Measurements from ENCODE around the gene CD109. TPM values are rescaled to one million over a fixed set of nuclear protein-coding genes. Genes with fewer than 3 reads are reported as not detected.

CD109 gene
- total and polyA plus RNA-seq, 2 of the 4 experiments (the other 2 are of a cell fraction), result 3.6 to 5.0 TPM

DNA sequence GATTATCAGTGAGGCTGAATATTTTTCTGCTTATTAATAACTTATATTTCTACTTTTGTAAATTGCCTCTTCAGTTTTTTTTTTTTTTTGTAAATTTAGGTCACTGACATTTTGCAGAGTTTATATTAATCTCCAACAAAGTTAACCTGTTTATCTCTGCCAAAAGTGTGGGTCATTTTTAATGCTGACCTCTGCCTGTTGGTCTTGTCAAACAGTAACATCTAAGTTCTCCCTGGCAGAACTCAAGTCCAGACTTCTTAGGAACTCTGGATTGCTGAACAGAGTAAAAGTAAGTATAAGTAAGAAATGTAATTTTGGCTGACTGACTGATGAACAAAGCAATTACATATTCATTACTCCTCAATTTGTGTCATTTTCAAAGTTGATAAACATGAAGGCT, 83.9 kb downstream of the CD109 start:
- no peak overlapping the region for H2BK120ac ChIP-seq (ENCODE audit: low read depth, low read length)
- no peaks in the 10 kb centered on the region for H3K9me3 ChIP-seq (ENCODE audit: control insufficient read depth, insufficient read depth, low read length)
- no peak overlapping the region for H3K9ac ChIP-seq (ENCODE audit: low read depth, low read length)
- H3K27ac ChIP-seq (ENCODE audit: insufficient read depth, low read length), result no peak overlapping the region
- ATAC-seq (ENCODE audit: low read depth), result no peak
- H3K79me1 ChIP-seq (ENCODE audit: low read depth in 1 of 2, low read length in 2 of 2), result peaks cover 0 to 3% of the 10 kb centered on the region in 2 experiments; a peak in 1 of 4 replicates
- no peak overlapping the region for H3K14ac ChIP-seq (replicated peaks; ENCODE audit: low read depth, low read length)
- no peaks in the 10 kb centered on the region for H4K20me1 ChIP-seq (ENCODE audit: insufficient read depth, low read length)
- no peak overlapping the region for H3K4me3 ChIP-seq (ENCODE audit: insufficient read depth, low read depth, low read length)
- BruUV-seq (replicated peaks), result no TSS peak
- H2BK15ac ChIP-seq (ENCODE audit: low read depth, low read length), result no peak overlapping the region
- H2AK9ac ChIP-seq (replicated peaks; ENCODE audit: low read depth, low read length, poor library complexity), result no peak overlapping the region
- peaks cover 3% of the 10 kb centered on the region; the same call in 1 of the 2 replicates for H3K9me1 ChIP-seq (ENCODE audit: insufficient read depth, low read length)
- H2BK5ac ChIP-seq (ENCODE audit: low read depth, low read length, poor library complexity, severe bottlenecking), result no peak overlapping the region
- H3K23ac ChIP-seq (ENCODE audit: low read depth, low read length), result no peak overlapping the region
- no peak overlapping the region for H3K4me2 ChIP-seq (ENCODE audit: low read depth, low read length)
- CTCF ChIA-PET, result no interaction called here
- intact Hi-C loops (cut with micrococcal nuclease) (loop anchor here (2.0 kb wide), 1 partner anchor 15 kb away; no protein-coding TSS in a partner anchor), in situ Hi-C loops (cut with MboI; ENCODE audit: low sequenced_read_pairs) (no loop called here), dilution Hi-C loops (cut with HindIII; ENCODE audit: low sequenced_read_pairs, unreplicated experiment) (no loop called here)
- H4K5ac ChIP-seq (ENCODE audit: low read depth, low read length), result no peak overlapping the region
- TF ChIP-seq, protein P1, sequence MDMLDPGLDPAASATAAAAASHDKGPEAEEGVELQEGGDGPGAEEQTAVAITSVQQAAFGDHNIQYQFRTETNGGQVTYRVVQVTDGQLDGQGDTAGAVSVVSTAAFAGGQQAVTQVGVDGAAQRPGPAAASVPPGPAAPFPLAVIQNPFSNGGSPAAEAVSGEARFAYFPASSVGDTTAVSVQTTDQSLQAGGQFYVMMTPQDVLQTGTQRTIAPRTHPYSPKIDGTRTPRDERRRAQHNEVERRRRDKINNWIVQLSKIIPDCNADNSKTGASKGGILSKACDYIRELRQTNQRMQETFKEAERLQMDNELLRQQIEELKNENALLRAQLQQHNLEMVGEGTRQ (IDR thresholded peaks at IDR 0.05; ENCODE audit: low read depth, low read length), result no peak
- TF ChIP-seq CHD1 (IDR thresholded peaks at IDR 0.05; ENCODE audit: low read depth, low read length) (no peak), BHLHE40 (IDR thresholded peaks at IDR 0.05; ENCODE audit: low read depth, low read length) (no peak), MXI1 (IDR thresholded peaks at IDR 0.05; ENCODE audit: borderline replicate concordance, low read depth, low read length) (no peak), RFX5 (IDR thresholded peaks at IDR 0.05; ENCODE audit: low read depth, low read length) (no peak), SMC3 (IDR thresholded peaks at IDR 0.05; ENCODE audit: low read depth, low read length) (no peak), MAZ (IDR thresholded peaks at IDR 0.05; ENCODE audit: borderline replicate concordance, low read depth, low read length) (no peak)
- TF ChIP-seq, protein P2, sequence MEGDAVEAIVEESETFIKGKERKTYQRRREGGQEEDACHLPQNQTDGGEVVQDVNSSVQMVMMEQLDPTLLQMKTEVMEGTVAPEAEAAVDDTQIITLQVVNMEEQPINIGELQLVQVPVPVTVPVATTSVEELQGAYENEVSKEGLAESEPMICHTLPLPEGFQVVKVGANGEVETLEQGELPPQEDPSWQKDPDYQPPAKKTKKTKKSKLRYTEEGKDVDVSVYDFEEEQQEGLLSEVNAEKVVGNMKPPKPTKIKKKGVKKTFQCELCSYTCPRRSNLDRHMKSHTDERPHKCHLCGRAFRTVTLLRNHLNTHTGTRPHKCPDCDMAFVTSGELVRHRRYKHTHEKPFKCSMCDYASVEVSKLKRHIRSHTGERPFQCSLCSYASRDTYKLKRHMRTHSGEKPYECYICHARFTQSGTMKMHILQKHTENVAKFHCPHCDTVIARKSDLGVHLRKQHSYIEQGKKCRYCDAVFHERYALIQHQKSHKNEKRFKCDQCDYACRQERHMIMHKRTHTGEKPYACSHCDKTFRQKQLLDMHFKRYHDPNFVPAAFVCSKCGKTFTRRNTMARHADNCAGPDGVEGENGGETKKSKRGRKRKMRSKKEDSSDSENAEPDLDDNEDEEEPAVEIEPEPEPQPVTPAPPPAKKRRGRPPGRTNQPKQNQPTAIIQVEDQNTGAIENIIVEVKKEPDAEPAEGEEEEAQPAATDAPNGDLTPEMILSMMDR (conservative IDR thresholded peaks at IDR 0.05; ENCODE audit: low read depth, low read length), result no peak
- TF ChIP-seq, protein P3, sequence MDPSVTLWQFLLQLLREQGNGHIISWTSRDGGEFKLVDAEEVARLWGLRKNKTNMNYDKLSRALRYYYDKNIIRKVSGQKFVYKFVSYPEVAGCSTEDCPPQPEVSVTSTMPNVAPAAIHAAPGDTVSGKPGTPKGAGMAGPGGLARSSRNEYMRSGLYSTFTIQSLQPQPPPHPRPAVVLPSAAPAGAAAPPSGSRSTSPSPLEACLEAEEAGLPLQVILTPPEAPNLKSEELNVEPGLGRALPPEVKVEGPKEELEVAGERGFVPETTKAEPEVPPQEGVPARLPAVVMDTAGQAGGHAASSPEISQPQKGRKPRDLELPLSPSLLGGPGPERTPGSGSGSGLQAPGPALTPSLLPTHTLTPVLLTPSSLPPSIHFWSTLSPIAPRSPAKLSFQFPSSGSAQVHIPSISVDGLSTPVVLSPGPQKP (IDR thresholded peaks at IDR 0.05; ENCODE audit: borderline replicate concordance, low read depth, low read length), result no peak
- 0 out of 2 replicates have a peak, but pooled peaks cover 1% of the 10 kb centered on the region for H3K36me3 ChIP-seq (ENCODE audit: control insufficient read depth, insufficient read depth, low read length)
- POLR2A ChIA-PET (ENCODE audit: unreplicated experiment), result no interaction called here
- no peak overlapping the region for H4K8ac ChIP-seq (ENCODE audit: low read depth in 2 of 2, low read length in 2 of 2)
- H4K91ac ChIP-seq (ENCODE audit: insufficient read depth, low read depth, low read length), result no peak overlapping the region
- H2BK20ac ChIP-seq (ENCODE audit: low read depth, low read length), result no peak overlapping the region
- H3K4ac ChIP-seq (ENCODE audit: low read depth, low read length), result no peak overlapping the region
- H3K27me3 ChIP-seq (ENCODE audit: control insufficient read depth, insufficient read depth, low read length), result no peaks in the 10 kb centered on the region
- DNase-seq, result no peak
- H3K56ac ChIP-seq (ENCODE audit: extremely low read depth, insufficient read depth, low read length), result no peak overlapping the region
- no peak overlapping the region for H2AK5ac ChIP-seq (ENCODE audit: low read depth, low read length)
- no peaks in the 10 kb centered on the region for H3K4me1 ChIP-seq (ENCODE audit: control insufficient read depth, insufficient read depth, low read length)
- H2AFZ ChIP-seq (replicated peaks; ENCODE audit: low read length, poor library complexity), result no peak overlapping the region
- H3K18ac ChIP-seq (ENCODE audit: low read depth, low read length), result no peak overlapping the region

Data from IMR-90 (cell line).